T-helper 1 cell treated with Interleukin-12 subunit alpha and Interleukin-12 subunit beta and Interleukin-4 antibody, amounts not matched to agents 30 μg/mL and 1 μg/mL, for 36 hours (primary cell): ENCODE data around the gene ANO8.
A peak's percentile ranks its signal among the peaks of the same experiment; 100 is the strongest.
"Not testable (repeated sequence)": the region's sequence is repeated elsewhere in the genome, so short reads cannot be mapped to it uniquely, and the experiment has no call there.

Source experiments
- H3K27ac Mint-ChIP-seq: one replicate; pipeline ENCODE4 v1.8.0; 2021; ENCODE audit warnings: mild to moderate bottlenecking, mixed read lengths
- H3K27me3 Mint-ChIP-seq: one replicate; pipeline ENCODE4 v1.8.0; 2021; ENCODE audit warnings: low read depth, mixed read lengths
- H3K36me3 Mint-ChIP-seq: one replicate; pipeline ENCODE4 v1.8.0; 2021; ENCODE audit warnings: low read depth, mixed read lengths
- H3K4me1 Mint-ChIP-seq: one replicate; pipeline ENCODE4 v1.8.0; 2021; ENCODE audit warnings: low read depth, mixed read lengths
- H3K4me3 Mint-ChIP-seq: one replicate; pipeline ENCODE4 v1.8.0; 2021; ENCODE audit warnings: mild to moderate bottlenecking, moderate library complexity, mixed read lengths
- H3K9me3 Mint-ChIP-seq: one replicate; pipeline ENCODE4 v1.8.0; 2021; ENCODE audit warnings: mixed read lengths

Gene ANO8

GRCh38 chr19:17282488-17283125 lies 52.0 kb downstream of the ANO8 start:
- Mint-ChIP-seq H3K27ac (no peak overlapping the region), H3K4me3 (peak overlapping the region; percentile 77), H3K9me3 (no peaks in the 10 kb centered on the region), H3K36me3 (peaks cover under 1% of the 10 kb centered on the region), H3K27me3 (no peaks in the 10 kb centered on the region), H3K4me1 (peaks cover 10% of the 10 kb centered on the region)

- H3K27me3 Mint-ChIP-seq = no peaks in the 10 kb centered on the region
- peaks cover 5% of the 10 kb centered on the region for H3K36me3 Mint-ChIP-seq
- peak within 1 kb of the TSS; percentile 77 for H3K4me3 Mint-ChIP-seq
- peak within 1 kb of the TSS; percentile 9 for H3K27ac Mint-ChIP-seq
- H3K4me1 Mint-ChIP-seq = peaks cover 10% of the 10 kb centered on the region
- H3K9me3 Mint-ChIP-seq = no peaks in the 10 kb centered on the region
Observed at GRCh38 chr19:17281391-17282304, 53.0 kb downstream of the ANO8 start, which contains the start of gene ANKLE1. TSS of gene ANKLE1 (plus strand) at chr19:17281901. CDS start at chr19:17281921, 20 bp downstream.

- H3K9me3 Mint-ChIP-seq = no peaks in the 10 kb centered on the region
- no peak overlapping the region for H3K27ac Mint-ChIP-seq
- peaks cover 10% of the 10 kb centered on the region for H3K4me1 Mint-ChIP-seq
- no peaks in the 10 kb centered on the region for H3K27me3 Mint-ChIP-seq
- peaks cover 8% of the 10 kb centered on the region for H3K36me3 Mint-ChIP-seq
- no peak overlapping the region for H3K4me3 Mint-ChIP-seq
Observed at GRCh38 chr19:17279436-17279835, 55.2 kb downstream of the ANO8 start.

GRCh38 chr19:17275441-17276175 lies 59.0 kb downstream of the ANO8 start:
- H3K4me1 Mint-ChIP-seq = peaks cover 3% of the 10 kb centered on the region
- H3K27ac Mint-ChIP-seq = no peak overlapping the region
- no peaks in the 10 kb centered on the region for H3K27me3 Mint-ChIP-seq
- H3K9me3 Mint-ChIP-seq = no peaks in the 10 kb centered on the region
- H3K4me3 Mint-ChIP-seq = no peak overlapping the region
- peaks cover 8% of the 10 kb centered on the region for H3K36me3 Mint-ChIP-seq

GRCh38 chr19:17274892-17275291 lies 59.8 kb downstream of the ANO8 start:
- H3K4me3 Mint-ChIP-seq, H3K27me3 Mint-ChIP-seq, H3K27ac Mint-ChIP-seq, H3K4me1 Mint-ChIP-seq, H3K9me3 Mint-ChIP-seq: not testable (repeated sequence)
- peaks cover 13% of the 10 kb centered on the region for H3K36me3 Mint-ChIP-seq
